HG02759 (cell line): ENCODE data around the gene UNG.

Experiments
- ATAC-seq: cut with Tn5 transposase; IDR thresholded peaks from one replicate; pipeline ENCODE4 v1.9.1; 2021; ENCODE audit warnings: mild to moderate bottlenecking, moderate library complexity; ENCODE audit not compliant: unreplicated experiment

UNG gene

DNA sequence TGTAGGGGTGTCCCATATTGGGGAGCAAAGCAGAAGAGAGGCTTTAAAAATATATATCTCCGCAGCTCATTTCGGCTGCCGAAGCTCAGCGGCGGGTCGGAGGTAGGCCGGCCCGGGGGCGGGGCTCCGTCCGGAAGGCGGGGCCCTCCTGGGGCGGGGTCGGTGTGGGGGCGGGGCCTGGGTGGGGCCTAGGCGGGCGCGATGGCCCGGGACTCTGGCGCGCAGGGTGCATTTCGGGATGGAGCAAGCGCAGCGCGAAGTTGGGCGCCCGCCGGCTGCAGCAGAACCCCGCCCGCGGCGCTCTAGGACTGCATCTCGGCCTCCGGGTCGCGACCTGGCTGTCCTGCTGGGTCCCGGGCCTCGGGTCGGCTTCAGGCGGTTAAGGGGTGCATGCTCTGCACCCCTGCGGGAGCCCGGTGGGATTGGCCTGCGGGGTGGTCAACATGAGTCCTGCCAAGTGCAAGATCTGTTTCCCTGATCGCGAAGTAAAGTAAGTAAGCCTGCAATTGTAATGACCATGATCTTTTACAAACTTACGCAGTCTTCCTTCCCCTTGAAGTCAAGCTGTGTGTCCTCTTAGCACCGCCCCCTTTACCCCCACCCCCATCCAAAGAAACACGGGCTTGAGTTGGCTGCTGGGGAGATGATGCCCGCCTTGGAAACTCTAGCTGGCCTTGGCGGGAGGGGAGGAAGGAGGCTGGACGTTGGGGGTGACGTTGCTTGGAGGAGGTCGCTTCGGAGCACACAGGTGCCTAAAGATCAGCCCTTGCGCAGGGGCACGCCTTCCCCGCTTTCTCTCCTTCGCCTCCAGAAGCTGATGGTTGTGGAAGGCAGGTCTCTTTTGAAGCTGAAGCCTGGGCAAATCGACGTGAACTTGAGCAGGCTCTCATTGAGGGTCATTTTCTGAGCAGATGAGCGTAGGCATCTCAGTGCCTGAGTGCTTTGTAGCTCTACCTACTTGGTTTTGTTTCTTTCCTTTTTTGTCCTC, 57.3 kb downstream of the UNG start:
- peak; percentile 83 for ATAC-seq

DNA sequence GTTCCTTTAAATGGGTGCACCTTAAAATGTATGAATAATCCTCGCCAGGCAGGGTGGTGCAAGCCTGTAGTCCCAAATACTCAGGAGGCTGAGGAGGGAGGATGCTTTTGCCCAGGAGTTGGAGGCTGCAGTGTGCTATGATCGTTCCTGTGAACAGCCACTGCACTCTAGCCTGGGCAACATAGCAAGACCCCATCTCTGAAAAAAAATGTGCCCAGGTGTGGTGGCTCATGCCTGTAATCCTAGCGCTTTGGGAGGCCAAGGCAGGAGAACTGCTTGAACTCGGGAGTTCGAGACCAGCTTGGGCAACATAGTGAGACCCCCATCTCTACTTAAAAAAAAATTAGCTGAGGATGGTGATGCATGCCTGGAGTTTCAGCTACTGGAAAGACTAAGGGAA, 58.6 kb downstream of the UNG start:
- ATAC-seq = no peak

DNA sequence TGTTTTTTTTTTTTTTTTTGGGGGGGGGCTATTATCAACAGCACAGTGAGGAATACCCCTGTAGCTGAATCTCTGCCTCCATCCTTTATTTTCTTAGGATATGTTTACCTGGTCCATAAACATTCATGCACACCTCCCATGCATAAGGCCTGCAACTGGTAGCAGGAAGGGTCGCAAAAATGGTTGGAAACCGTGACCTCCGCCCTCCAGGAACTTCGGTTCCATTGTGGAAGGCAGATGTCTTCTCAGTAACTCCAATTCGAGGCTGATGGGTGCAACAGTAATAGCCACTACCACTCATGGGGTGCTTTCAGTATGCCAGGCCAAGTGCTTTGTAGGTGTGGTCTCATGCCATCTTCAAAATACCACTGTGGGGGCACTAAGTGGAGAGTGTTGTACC, 59.2 kb downstream of the UNG start:
- ATAC-seq = no peak

DNA sequence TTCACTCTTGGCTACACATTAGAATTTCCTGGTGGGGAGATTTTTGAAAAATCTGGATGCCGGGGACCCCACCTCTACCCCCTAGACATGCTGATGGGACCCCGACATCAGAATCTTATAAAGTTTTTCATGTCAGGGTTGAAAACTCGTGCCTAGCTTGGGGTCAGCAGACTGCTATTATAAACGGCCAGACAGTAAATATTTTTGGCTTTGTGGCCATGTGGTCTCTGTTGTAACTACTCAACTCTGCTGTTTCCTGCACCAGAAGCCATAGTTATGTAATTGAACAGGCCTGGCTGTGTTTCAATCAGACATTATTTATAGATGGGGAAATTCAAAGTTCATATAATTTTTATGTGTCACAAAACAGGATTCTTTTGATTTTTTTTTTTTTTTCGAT, 60.6 kb downstream of the UNG start:
- no peak for ATAC-seq

DNA sequence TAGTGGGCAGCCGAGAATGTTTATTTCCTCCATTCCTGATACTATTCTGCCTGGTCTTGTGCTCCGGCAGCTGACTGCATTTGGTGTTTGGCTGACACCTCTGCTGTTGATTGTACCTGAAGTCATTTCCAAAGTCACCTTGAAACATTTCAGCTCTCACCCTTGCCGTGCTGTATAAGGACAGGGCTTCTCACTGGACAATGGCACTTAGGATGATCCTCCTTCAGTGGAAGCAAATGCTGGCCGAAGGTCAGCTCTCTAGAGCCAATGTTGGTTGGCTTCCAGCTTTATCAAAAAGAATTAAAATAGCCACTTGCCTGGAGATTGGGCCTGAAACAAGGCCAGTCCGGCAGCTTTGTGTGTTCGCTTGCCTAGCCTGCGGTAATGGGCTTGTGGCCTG, 63.0 kb downstream of the UNG start:
- ATAC-seq = no peak
